GM23338 (cell line): ENCODE results near the gene SPEM2. TPM values are rescaled to one million over a fixed set of nuclear protein-coding genes. Genes with fewer than 3 reads are reported as not detected.

ENCODE experiments used
- ATAC-seq: fragments of 200-7000 bp; cut with Tn5 transposase; 3 replicates; pipeline ENCODE4 v1.9.1; 2020
- DNase-seq: peaks from one replicate; pipeline ENCODE4 v3.0.0-alpha.2; 2015; ENCODE audit warnings: low spot score
- H2AFZ ChIP-seq: fragments of 200-600 bp; sonication (generic); 2 replicates; pipeline ENCODE4 v1.8.0; 2016; ENCODE audit warnings: antibody characterized with exemption, mild to moderate bottlenecking, moderate library complexity
- H3F3A ChIP-seq: fragments of 200-600 bp; sonication (generic); replicated peaks from 2 replicates; pipeline ENCODE4 v1.8.0; 2017; ENCODE audit warnings: antibody characterized with exemption, mixed run types, low read depth
- H3K27ac ChIP-seq: fragments of 200-600 bp; sonication (generic); 2 replicates; pipeline ENCODE4 v1.6.1; 2016; ENCODE audit warnings: low read depth
- H3K27me3 ChIP-seq: fragments of 200-600 bp; sonication (generic); 2 replicates; pipeline ENCODE4 v1.8.0; 2016; ENCODE audit warnings: mild to moderate bottlenecking, mixed run types, moderate library complexity; ENCODE audit not compliant: insufficient read depth
- H3K36me3 ChIP-seq: fragments of 200-600 bp; sonication (generic); 2 replicates; pipeline ENCODE4 v1.8.0; 2016; ENCODE audit warnings: mild to moderate bottlenecking; ENCODE audit not compliant: insufficient read depth
- H3K4me1 ChIP-seq: fragments of 200-600 bp; sonication (generic); 2 replicates; pipeline ENCODE4 v1.8.0; 2016; ENCODE audit warnings: mild to moderate bottlenecking, moderate library complexity; ENCODE audit not compliant: insufficient read depth
- H3K4me2 ChIP-seq: fragments of 200-600 bp; sonication (generic); 2 replicates; pipeline ENCODE4 v1.7.1; 2017; ENCODE audit warnings: mixed run types
- H3K4me3 ChIP-seq: fragments of 200-600 bp; sonication (generic); 2 replicates; pipeline ENCODE4 v1.6.1; 2016; ENCODE audit warnings: mixed run types
- H3K79me2 ChIP-seq: fragments of 200-600 bp; sonication (generic); replicated peaks from 2 replicates; pipeline ENCODE4 v1.8.0; 2017; ENCODE audit warnings: mild to moderate bottlenecking; ENCODE audit not compliant: insufficient read depth
- H3K9me2 ChIP-seq: fragments of 200-600 bp; sonication (generic); 2 replicates; pipeline ENCODE4 v1.8.0; 2017; ENCODE audit not compliant: insufficient read depth
- H4K20me1 ChIP-seq: fragments of 200-600 bp; sonication (generic); replicated peaks from 2 replicates; pipeline ENCODE4 v1.8.0; 2017; ENCODE audit warnings: mild to moderate bottlenecking; ENCODE audit not compliant: insufficient read depth
- H3K27ac Mint-ChIP-seq: 2 replicates; pipeline ENCODE4 v1.8.0; 2020; ENCODE audit warnings: inconsistent platforms, mild to moderate bottlenecking, moderate library complexity, mixed read lengths
- H3K27me3 Mint-ChIP-seq: 3 replicates; pipeline ENCODE4 v1.8.0; 2022; ENCODE audit warnings: low read depth, mild to moderate bottlenecking, moderate library complexity, mixed read lengths, inconsistent platforms; ENCODE audit not compliant: insufficient read depth, poor library complexity
- H3K36me3 Mint-ChIP-seq: 3 replicates; pipeline ENCODE4 v1.8.0; 2021; ENCODE audit warnings: low read depth, mild to moderate bottlenecking, inconsistent platforms, moderate library complexity, mixed read lengths
- H3K4me1 Mint-ChIP-seq: 3 replicates; pipeline ENCODE4 v1.8.0; 2020; ENCODE audit warnings: mild to moderate bottlenecking, inconsistent platforms, mixed read lengths
- H3K4me3 Mint-ChIP-seq: 3 replicates; pipeline ENCODE4 v1.8.0; 2021; ENCODE audit warnings: moderate library complexity, mild to moderate bottlenecking, inconsistent platforms, mixed read lengths
- H3K9me3 Mint-ChIP-seq: 3 replicates; pipeline ENCODE4 v1.8.0; 2020; ENCODE audit warnings: moderate library complexity, mild to moderate bottlenecking, inconsistent platforms, mixed read lengths
- CREB1 ChIP-seq: fragments of 250-450 bp; sonication (Bioruptor Pico); IDR thresholded peaks from 2 replicates; pipeline ENCODE4 v1.5.0; 2020; ENCODE audit warnings: low read depth, mild to moderate bottlenecking, moderate library complexity
- CTCF ChIP-seq, 2 experiments: fragments of 200-600 bp in 1 of 2; sonication (generic) in 1 of 2; conservative IDR thresholded peaks; 2 replicates each; pipeline versions ENCODE4 v1.5.1 to v1.6.1; 2016 to 2017; ENCODE audit warnings: antibody characterized with exemption in 2 of 2, low read depth in 2 of 2, mild to moderate bottlenecking in 2 of 2, moderate library complexity in 1 of 2
- ETS1 ChIP-seq: IDR thresholded peaks from 2 replicates; pipeline ENCODE4 v1.6.1; 2016; ENCODE audit warnings: antibody characterized with exemption
- EZH2 ChIP-seq: fragments of 200-600 bp; sonication (generic); IDR thresholded peaks from one replicate; pipeline ENCODE4 v1.8.0; 2017; ENCODE audit warnings: antibody characterized with exemption, mild to moderate bottlenecking, low read depth; ENCODE audit not compliant: unreplicated experiment
- NANOG ChIP-seq: IDR thresholded peaks from 2 replicates; pipeline ENCODE4 v1.6.1; 2016; ENCODE audit warnings: antibody characterized with exemption, borderline replicate concordance
- POLR2AphosphoS5 ChIP-seq: IDR thresholded peaks from 2 replicates; pipeline ENCODE4 v1.6.1; 2016; ENCODE audit warnings: antibody characterized with exemption, low read depth
- REST ChIP-seq: IDR thresholded peaks from one replicate; pipeline ENCODE4 v1.6.1; 2018; ENCODE audit warnings: antibody characterized with exemption; ENCODE audit not compliant: unreplicated experiment
- ZNF462 ChIP-seq: fragments of 250-450 bp; sonication (Bioruptor Pico); IDR thresholded peaks from 2 replicates; pipeline ENCODE4 v1.5.0; 2020; ENCODE audit warnings: mild to moderate bottlenecking, moderate library complexity
- polyA plus RNA-seq: library from polyadenylated mRNA; unstranded; fragments of >200 nt; fragmentation: Nextera tagmentation; extraction: Ambion mirVana; gene quantifications from 2 replicates; pipeline ENCODE4 v1.2.1, GENCODE V29; 2016
- total RNA-seq: library from RNA; depleted of rRNA; stranded (reverse); fragments of >200 nt; shearing (Covaris generic); gene quantifications from 2 replicates; pipeline ENCODE4 v1.2.3, GENCODE V29; 2014

SPEM2 gene
- total and polyA plus RNA-seq, 2 experiments from 2014 or later, result not detected

GRCh38 chr17:7428557-7428956, 3.1 kb downstream of the SPEM2 start, which contains the start of gene SPEM3 (continued):
- TF ChIP-seq EZH2, result no peak

GRCh38 chr17:7429722-7430121, 4.3 kb downstream of the SPEM2 start:
- Histone ChIP-seq H3K27ac (no peak overlapping the region), H2AFZ (no peak overlapping the region), H3K4me2 (no peak overlapping the region), H3K79me2 (no peaks in the 10 kb centered on the region), H3K9me2 (0 out of 2 replicates have a peak, but pooled peaks cover 13% of the 10 kb centered on the region), H3K4me3 (no peak overlapping the region), H4K20me1 (no peaks in the 10 kb centered on the region), H3F3A (no peaks in the 10 kb centered on the region), H3K4me1 (no peaks in the 10 kb centered on the region), H3K36me3 (no peaks in the 10 kb centered on the region), H3K27me3 (no peaks in the 10 kb centered on the region)
- TF ChIP-seq POLR2AphosphoS5 (no peak), ZNF462 (CRISPR knock-in tag) (no peak), NANOG (no peak), CTCF (conservative IDR thresholded peaks at IDR 0.05; ENCODE audit: low read depth in 2 of 2) (no peak), CREB1 (CRISPR knock-in tag) (no peak), REST (no peak), ETS1 (no peak)
- DNase-seq (no peak), ATAC-seq (no peak)
- peaks cover 21% of the 10 kb centered on the region for H3K27me3 Mint-ChIP-seq
- H3K9me3 Mint-ChIP-seq, result no peaks in the 10 kb centered on the region; the same call in 2 of the 3 replicates
- H3K36me3 Mint-ChIP-seq, result no peaks in the 10 kb centered on the region
- H3K4me3 Mint-ChIP-seq, result no peak overlapping the region
- no peak overlapping the region for H3K27ac Mint-ChIP-seq
- no peaks in the 10 kb centered on the region; the same call in 2 of the 3 replicates for H3K4me1 Mint-ChIP-seq
